HG02852 (cell line): Measurements from ENCODE around the gene STX4.

Experiments
- ATAC-seq: cut with Tn5 transposase; IDR thresholded peaks from one replicate; pipeline ENCODE4 v1.9.1; 2021; ENCODE audit warnings: mild to moderate bottlenecking, moderate library complexity; ENCODE audit not compliant: unreplicated experiment

Gene STX4

DNA sequence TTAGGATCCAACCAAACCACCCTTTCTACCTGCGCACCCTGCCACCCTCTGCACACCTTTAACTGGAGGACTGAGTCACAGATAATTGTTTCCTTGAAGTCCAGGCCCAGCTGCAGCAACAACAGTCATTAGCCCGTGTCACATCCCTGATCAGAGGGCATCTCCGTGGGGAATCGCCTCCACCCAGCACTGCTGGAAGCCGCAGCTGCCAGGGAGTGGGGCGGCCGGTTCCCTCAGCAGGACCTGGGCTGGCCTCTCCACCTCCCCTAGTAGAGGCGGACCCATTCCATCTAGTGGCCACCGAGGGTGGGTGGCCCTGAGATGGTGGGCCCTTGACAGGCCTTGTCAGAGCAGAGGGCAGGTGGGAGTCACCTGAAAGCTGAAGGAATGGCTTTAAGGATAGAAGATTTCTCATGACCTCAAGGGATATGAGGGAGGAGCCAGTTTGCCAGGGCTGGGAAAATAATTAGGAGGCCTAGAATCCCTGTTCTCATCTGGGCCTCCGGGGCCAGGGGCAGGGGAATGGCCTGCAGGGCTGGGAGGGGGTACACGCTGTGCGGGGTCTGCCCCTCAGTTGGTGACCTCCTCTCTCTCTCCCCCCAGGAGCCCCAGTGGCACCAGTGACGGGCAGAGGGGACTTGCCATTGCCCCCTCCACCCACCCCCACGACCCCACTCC lies 49.1 kb downstream of the STX4 start:
- ATAC-seq: no peak

DNA sequence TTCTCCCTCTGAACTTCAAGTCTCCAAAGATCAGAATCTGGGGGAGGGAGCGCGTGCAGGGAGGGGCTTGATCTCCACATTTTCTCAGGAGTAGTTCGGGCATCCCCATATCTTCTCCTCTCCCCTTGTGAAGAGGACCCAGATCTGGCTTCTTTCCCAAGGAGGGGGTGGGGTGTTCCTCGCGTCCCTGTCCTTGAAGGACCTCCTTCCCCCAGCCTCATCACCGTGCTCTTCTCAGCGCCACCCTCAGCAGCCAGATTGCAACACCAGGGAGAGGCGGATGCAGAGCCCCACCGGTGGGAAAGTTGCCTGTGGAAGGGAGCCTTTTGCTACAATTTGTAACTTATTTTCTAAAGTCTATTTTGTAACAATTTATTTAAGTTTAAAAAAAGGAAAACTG lies 49.7 kb downstream of the STX4 start:
- ATAC-seq: no peak

DNA sequence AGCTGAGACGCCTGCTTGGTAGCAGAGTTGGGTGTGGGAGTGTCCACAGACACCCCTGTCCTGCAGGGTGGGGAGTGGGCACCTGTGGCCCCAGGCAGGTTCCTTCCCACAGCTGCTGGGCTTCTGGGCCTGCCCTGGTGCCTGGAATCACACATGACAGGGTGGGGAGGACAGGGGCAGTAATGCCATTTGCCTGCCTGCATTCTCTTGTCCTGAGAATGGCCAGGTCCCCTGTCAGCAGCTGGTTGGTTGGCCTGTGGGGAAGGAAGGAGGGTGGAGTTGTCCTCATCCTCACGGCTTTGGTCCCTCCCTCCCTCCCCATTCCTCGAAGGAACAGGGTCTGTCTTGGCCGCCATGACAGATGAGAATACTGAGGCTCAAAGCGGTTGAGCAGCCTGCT lies 50.2 kb downstream of the STX4 start:
- no peak for ATAC-seq

DNA sequence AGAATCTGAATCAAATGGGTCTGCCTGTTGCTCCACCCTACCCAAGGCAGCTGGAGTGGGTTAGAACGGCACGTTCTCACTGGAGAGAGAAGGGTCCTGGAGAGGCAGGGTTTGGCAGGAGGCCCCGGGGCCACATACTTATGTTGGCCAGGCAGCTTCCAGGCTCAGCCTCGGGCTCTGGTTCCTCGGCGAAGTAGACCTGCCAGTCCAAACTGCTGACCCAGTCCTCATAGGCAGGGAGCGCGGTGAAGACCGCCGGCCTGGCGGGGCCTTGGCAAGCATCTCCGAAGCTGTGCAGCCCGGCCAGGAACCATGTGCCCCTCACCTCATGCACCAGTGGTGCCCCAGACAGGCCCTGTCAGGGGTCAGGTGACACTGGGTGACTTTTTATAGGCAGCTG lies 50.6 kb downstream of the STX4 start:
- no peak for ATAC-seq

DNA sequence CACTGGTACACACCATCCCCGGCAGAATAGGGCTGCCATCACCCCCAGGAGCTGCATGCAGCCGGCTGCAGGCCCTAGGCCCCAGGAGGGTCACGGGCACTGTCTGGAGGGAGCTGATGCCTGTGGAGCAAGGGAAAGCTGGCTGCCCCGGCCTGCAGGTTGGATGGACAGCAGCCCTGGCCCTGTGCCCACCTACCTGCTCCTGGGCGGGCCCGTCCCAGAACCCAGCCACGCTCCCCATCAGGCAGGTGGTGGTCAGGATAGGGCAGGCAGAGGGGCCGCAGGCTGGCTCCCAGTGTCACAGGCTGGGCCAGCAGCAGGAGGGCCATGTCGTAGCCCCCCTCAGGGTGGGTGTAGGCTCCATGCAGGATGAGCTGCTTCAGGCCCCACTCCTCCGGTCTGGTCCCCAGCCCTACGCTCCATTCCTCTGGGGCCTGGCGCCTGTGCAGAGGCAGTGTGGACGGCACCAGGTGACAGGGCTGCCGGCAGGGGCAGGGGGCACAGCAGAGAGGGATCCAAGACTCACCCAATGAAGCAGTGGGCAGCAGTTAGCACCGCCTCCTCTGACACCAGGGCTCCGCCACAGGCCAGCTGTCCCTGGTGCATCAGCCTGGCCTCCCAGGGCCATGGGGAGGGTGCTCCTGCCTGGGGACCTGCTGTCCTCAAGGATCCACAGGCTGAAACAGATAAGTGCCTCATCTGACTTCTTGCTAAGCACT lies 51.4 kb downstream of the STX4 start:
- ATAC-seq: no peak

DNA sequence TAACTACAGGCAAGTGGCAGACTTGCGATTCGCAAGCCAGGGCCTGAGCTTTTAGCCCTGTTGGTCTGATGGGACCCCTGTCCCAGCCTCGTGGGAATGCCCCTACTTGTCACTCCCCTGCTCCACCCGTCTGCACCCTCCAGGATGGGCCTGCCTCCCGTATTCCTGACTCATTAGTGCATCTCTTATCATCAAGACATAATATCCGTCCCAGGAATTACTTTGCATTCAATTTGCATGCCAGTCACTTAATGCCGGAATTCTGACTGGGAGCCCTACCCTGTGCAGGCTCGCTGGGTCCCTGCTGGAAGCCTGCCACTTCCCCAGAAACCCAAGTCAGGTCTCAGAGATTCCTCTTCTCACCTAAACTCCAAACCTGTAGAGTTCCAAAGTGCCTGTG lies 52.1 kb downstream of the STX4 start:
- ATAC-seq: no peak

DNA sequence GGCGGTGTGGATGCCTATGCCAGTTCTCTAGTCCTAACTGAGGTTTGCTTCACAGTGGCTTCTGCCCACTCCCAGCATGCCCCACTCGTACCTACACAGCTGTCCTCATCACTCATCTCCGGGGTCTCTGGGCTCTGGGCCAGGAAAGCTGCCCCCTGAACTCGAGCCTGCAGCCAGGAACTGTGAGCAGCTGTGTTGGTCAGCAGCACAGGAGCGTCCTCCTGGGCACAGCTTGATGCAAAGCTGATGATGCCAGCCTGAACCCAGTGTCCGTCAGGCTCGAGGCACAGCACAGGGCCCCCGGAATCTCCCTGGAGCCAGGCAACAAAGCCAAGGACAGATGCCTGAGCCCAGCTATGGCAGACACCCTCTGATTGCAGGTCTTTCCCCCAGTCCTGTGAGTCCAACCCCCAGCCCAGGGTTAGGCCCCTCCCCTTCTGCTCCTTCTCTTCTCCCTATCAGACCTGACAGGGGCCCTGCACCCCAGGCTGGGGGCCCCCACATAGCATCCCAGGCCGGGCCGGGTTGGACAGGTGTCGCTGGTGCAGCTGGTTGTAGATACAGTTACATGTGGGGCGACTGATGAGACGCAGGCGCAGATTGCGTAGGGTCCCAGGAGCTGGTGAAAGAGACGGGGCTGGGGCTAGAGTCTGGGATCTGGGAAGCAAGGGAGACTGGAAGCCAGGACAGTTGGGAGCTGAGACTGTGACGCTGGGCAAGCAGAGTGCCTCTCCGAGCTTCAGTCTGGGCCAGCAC lies 52.7 kb downstream of the STX4 start:
- no peak for ATAC-seq

DNA sequence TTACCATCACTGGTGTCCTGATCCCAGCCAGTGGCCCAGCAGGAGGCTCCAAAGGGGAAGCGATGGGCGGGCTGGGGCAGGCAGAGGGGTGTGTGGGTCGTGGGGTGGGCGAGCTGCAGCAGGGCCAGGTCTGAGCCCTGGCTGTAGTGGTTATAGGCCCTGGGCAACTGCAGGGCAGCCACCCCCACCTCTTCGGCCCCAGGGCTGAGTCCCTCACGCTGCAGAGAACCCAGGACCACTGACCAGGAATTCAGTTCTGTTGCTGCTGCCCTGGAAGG lies 53.2 kb downstream of the STX4 start:
- ATAC-seq: no peak

DNA sequence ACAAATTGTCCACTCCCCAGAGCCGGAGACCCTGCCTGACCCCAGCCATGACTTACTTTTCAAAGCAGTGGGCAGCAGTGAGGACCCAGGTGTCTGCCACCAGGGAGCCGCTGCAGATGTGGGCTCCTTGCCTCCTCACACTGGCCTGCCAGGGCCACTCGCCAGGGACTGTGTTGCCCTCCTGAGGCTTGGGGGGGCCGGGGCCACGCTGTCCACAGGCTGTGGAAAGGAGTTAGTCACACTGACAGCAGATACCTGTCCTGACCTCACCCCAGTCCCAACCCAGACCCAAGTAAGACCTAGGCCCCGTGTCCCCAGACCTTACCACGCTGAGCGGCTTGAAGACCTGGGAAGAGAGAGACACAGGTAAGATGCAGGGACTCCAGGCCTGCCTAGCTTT lies 54.1 kb downstream of the STX4 start:
- ATAC-seq: no peak

DNA sequence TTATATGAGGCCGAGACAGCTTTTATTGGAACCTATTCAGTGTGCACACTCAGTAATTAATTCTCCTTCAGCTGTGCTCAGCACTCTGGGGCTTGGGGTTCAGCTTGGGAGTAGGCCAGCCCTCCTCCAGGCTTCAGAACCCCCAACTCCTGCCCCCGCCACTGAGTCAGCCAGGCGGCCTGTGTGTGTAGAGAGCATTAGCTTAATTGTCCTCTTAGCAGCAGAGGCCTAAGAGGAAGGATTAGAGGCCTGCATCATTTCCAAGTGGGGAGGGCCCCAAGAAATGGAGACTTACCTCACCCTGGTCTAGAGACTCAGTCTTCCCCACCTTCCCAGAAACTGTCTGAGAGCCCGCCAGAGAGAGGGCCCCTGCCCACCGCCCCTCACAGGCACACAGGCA lies 54.6 kb downstream of the STX4 start:
- no peak for ATAC-seq

DNA sequence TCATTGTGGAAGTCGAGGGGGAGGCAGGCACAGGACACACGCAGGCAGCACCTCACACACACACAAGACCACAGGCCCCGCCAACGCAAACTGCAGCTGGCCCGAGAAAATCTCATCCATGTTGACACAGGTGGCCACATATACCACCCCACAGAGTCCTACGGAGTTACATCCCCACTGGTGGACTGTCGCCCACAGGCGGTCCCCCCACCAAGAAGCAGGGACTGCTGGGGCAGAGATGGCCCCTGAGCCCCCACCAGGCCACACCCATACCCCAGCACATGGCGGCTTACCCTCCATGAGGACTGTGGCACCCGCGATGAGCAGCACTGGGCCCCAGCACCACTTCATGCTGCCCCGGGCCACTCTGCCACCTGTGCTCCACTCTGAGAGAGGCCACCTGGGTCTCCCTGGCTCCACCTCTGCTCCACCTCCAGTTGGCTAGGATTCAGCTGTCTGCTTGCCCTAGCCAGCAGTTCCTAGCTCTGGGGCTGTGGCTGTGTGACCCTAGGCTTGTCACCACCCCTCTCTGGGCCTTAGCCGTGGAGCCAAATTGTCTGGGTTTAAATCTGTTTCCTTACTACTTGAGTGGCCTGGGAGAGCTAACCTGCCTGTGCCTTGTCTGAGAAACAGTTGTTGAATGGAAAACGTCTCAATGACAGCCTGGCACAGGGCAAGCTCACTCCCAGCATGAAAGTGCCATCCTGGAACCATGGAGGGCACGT lies 55.3 kb downstream of the STX4 start, which contains the start of gene PRSS53:
Gene PRSS53 (minus strand): TSS at position 485 of the 725 bp plus-strand sequence. CDS start 134 bp downstream, at position 351.
- ATAC-seq: no peak

DNA sequence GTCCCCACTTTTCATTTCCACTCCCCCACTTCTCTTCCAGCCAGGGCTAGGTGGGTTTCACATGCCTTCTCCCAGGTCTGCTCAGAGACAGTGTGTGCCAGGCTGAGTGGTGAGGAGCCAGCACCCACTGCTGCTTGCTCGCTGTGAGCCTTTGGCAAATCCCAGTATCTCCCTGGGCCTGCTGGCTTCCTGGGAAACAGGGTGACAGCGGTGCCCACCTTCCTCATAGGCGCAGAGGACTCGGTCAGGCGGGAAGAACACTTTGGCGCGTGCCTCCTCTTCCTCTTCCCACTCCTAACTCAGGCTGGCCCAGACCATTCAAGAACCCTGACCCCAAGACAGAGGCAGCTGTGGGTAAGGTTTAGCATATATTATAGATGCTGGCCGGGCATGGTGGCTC lies 55.8 kb downstream of the STX4 start:
- ATAC-seq: no peak
